Activated CD4-positive, alpha-beta memory T cell treated with anti-CD3 and anti-CD28 coated beads, Interleukin-2, amount 10 ng/mL, durations not matched to agents 7 days and 5 days (primary cell): ENCODE results near the gene ANKLE1. TPM values are rescaled to one million over a fixed set of nuclear protein-coding genes. Genes with fewer than 3 reads are reported as not detected.

Source experiments
- CTCF ChIA-PET: fragments of 350-600 bp; sonication (Branson Sonifier 250); formaldehyde crosslinking; loops from one replicate; lab custom pipeline; 2021; ENCODE audit warnings: antibody characterized with exemption, inconsistent platforms; lab: Charles Lee
- POLR2A ChIA-PET: fragments of 350-600 bp; sonication (Branson Sonifier 250); formaldehyde crosslinking; loops from one replicate; lab custom pipeline; 2021; ENCODE audit warnings: antibody characterized with exemption; lab: Charles Lee
- DNase-seq: peaks from one replicate; pipeline ENCODE4 v3.0.0-alpha.2; 2020
- H3K27ac Mint-ChIP-seq: one replicate; pipeline ENCODE4 v1.8.0; 2021; ENCODE audit warnings: mild to moderate bottlenecking, mixed read lengths
- H3K27me3 Mint-ChIP-seq: one replicate; pipeline ENCODE4 v1.8.0; 2021; ENCODE audit warnings: mixed read lengths
- H3K36me3 Mint-ChIP-seq: one replicate; pipeline ENCODE4 v1.8.0; 2021; ENCODE audit warnings: low read depth, mixed read lengths
- H3K4me1 Mint-ChIP-seq: one replicate; pipeline ENCODE4 v1.8.0; 2021; ENCODE audit warnings: mixed read lengths
- H3K4me3 Mint-ChIP-seq: one replicate; pipeline ENCODE4 v1.8.0; 2021; ENCODE audit warnings: mild to moderate bottlenecking, mixed read lengths
- H3K9me3 Mint-ChIP-seq: one replicate; pipeline ENCODE4 v1.8.0; 2021; ENCODE audit warnings: mixed read lengths
- total RNA-seq, 2 experiments: library from RNA; stranded (reverse); gene quantifications; one replicate each; pipeline ENCODE4 v1.2.3, GENCODE V29; 2021

ANKLE1 gene
- total RNA-seq, 2 experiments from 2014 or later: 7.6 to 8.2 TPM

- CTCF ChIA-PET: interaction anchor here (0.6 kb wide), 1 partner anchor 16 kb away, joined by 3 read pairs; no protein-coding TSS in a partner anchor
- no peaks in the 10 kb centered on the region for H3K9me3 Mint-ChIP-seq
- peak; percentile 55 for DNase-seq
- H3K27me3 Mint-ChIP-seq: peaks cover 15% of the 10 kb centered on the region
- POLR2A ChIA-PET: interaction anchor here (1.0 to 1.8 kb wide), 3 partner anchors 9 to 19 kb away, joined by 5 read pairs; partner anchors contain the start of gene DDA1
- H3K4me3 Mint-ChIP-seq: peak overlapping the region; percentile 32
- H3K36me3 Mint-ChIP-seq: peaks cover 15% of the 10 kb centered on the region
- H3K27ac Mint-ChIP-seq: no peak overlapping the region
- peaks cover 23% of the 10 kb centered on the region for H3K4me1 Mint-ChIP-seq
Measured at GRCh38 chr19:17327654-17328516, 46.2 kb downstream of the ANKLE1 start.

DNA sequence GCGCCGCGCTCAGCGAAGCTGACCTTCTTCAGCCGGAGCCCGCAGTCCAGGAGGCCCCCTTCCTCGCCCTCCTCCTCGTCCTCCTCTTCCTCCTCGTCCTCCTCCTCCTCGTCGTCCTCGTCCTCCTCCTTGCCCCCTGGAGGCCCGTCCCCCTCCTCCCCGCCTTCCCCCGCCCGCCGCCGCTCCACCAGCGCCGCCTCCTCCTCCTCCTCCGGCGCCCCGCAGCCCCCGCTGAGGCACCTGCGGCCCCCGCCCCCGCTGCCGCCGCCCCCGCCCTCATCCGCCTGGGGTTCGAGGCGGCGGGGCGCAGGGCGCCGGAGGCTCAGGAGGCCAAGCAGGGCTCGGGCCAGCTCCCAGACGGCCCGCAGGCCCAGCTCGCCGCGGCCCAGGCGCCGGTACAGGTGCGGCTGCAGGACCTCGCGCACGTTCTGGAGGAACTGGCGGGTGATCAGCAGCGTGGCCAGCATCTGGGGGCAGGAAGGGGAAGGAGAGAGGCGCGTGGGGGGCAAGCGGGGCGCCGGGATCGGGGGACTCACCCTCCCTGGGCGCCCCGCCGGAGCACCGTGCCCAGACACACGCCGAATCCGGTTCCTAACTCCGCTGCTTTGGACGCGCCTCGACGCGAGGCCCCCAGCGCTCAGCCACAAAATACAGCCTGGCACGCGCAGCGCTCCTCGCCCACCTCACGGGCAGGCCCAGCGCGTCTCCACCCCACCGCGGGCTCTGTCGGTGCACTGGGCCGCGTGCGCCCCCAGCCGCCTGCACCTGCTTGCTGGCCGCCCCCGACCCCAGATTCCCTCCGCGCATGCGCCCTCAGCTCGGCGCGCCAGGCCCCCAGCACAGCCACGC is 47.0 kb downstream of the ANKLE1 start:
- Mint-ChIP-seq H3K9me3 (no peaks in the 10 kb centered on the region), H3K27me3 (peaks cover 15% of the 10 kb centered on the region), H3K4me1 (peaks cover 26% of the 10 kb centered on the region), H3K4me3 (peak overlapping the region; percentile 32), H3K36me3 (peaks cover 20% of the 10 kb centered on the region), H3K27ac (no peak overlapping the region)
- ChIA-PET CTCF (interaction anchor here (0.6 kb wide), 1 partner anchor 16 kb away, joined by 3 read pairs; no protein-coding TSS in a partner anchor), POLR2A (interaction anchor here (1.0 to 1.8 kb wide), 3 partner anchors 10 to 19 kb away, joined by 5 read pairs; partner anchors contain the start of gene DDA1)
- no peak for DNase-seq

- ChIA-PET POLR2A (interaction anchor here (1.0 to 6.0 kb wide), 4 partner anchors 8 to 20 kb away, joined by 3 to 47 read pairs (median 5); partner anchors contain the start of gene DDA1), CTCF (no interaction called here)
- no peak for DNase-seq
Measured at GRCh38 chr19:17329366-17330261, 47.9 kb downstream of the ANKLE1 start.

DNA sequence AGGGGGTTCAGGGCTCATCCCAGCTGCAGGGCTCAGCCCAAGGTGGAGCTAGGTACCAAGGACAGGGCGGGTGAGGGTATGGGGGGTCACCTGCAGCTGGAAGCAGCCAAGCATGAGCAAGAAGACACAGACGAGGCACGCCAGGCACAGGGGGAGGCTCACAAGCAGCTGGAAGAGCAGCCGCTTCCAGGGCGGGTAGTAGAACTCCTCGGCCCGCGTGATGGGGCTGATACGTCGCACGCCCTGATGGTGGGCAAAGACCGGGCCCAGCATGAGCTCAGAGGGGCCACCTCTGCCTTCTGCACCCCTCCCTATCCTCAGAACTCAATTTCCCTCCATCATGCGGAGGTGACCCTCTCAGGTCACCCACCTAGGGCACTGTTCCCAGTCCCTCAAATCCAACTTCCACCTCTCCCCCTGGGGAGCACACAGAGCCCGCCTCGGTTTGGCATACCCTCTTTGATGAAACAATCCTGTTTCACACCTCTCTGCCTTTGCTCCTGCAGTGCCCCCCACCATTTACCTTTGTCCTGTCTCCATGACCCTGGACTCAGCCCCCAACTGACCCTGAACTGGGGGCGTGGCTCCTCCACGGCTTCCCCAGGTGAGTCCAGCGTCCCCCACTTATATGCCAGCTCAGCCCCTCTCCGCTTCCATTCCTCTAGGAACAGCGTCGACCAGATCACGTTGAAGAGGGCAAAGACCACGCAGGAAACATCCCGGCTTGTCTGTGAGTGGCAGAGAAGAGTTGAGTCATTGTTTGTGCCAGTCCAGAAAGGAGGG is 48.8 kb downstream of the ANKLE1 start:
- H3K9me3 Mint-ChIP-seq: no peaks in the 10 kb centered on the region
- H3K36me3 Mint-ChIP-seq: peaks cover 23% of the 10 kb centered on the region
- H3K4me3 Mint-ChIP-seq: no peak overlapping the region
- DNase-seq: no peak
- peaks cover 15% of the 10 kb centered on the region for H3K27me3 Mint-ChIP-seq
- CTCF ChIA-PET: no interaction called here
- no peak overlapping the region for H3K27ac Mint-ChIP-seq
- POLR2A ChIA-PET: interaction anchor here (1.5 to 6.0 kb wide), 2 partner anchors 9 to 21 kb away, joined by 3 to 47 read pairs; partner anchors contain the start of gene DDA1
- peaks cover 38% of the 10 kb centered on the region for H3K4me1 Mint-ChIP-seq

More at GRCh38 chr19:17329366-17330261, 47.9 kb downstream of the ANKLE1 start:
- Mint-ChIP-seq H3K4me1 (peaks cover 30% of the 10 kb centered on the region), H3K9me3 (no peaks in the 10 kb centered on the region), H3K27me3 (peaks cover 15% of the 10 kb centered on the region), H3K27ac (no peak overlapping the region), H3K4me3 (no peak overlapping the region), H3K36me3 (peaks cover 23% of the 10 kb centered on the region)

DNA sequence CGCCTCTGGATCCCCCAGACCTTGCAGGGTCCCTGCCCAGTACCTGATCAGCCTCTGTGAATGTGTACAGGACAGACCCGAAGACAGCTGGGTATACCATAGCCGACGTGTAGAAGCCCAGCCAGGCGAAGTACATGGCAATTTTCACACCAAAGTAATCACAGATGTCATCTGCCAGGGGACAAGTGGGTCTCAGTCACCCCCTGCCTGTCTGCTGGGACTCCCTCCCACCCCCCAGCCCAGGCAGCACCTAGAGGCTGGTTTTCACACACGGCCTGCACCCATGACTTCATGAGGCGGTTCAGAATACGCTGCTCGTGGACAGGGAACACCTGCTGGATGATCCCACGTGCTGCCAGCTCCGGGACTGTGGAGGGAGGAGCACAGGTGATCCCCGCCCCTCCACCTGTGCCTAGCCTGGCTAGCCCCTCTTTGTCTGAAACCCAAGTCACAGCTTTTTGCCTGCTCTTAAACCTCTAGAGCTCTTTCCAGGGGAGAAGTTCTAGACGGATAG is 49.4 kb downstream of the ANKLE1 start:
- POLR2A ChIA-PET: interaction anchor here (6.0 kb wide), 1 partner anchor 21 kb away, joined by 47 read pairs; the partner anchor contains the start of gene DDA1

DNA sequence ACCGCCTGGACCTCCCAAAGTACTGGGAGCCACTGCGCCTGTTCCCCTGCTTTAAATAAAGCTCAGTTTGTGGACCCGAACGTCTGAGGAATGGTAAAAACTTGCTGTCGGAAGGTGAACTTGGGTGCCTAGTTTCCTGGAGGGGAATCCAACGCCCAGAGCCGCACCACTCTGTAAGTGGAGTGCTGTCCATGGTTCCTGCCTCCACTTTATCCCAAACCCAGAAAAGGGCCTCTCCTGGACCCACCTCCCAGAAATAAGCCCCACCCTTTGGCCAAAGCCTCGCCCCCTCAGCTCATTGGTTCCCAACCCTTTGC is 50.6 kb downstream of the ANKLE1 start:
- H3K9me3 Mint-ChIP-seq: no peaks in the 10 kb centered on the region
- no peak for DNase-seq
- H3K27me3 Mint-ChIP-seq: peaks cover 15% of the 10 kb centered on the region
- peaks cover 50% of the 10 kb centered on the region for H3K4me1 Mint-ChIP-seq
- ChIA-PET CTCF (interaction anchor here (0.6 to 4.8 kb wide), 8 partner anchors 15 to 604 kb away, joined by 3 to 32 read pairs (median 3); partner anchors contain the start of genes ABHD8, DDA1 and MRPL34), POLR2A (interaction anchor here (0.7 to 6.0 kb wide), 6 partner anchors 10 to 73 kb away, joined by 3 to 50 read pairs (median 16); partner anchors contain the start of genes ABHD8, BST2, DDA1 and MRPL34)
- peaks cover 23% of the 10 kb centered on the region for H3K36me3 Mint-ChIP-seq
- no peak overlapping the region for H3K4me3 Mint-ChIP-seq
- no peak overlapping the region for H3K27ac Mint-ChIP-seq

More for the DNA sequence above, 49.4 kb downstream of the ANKLE1 start:
- H3K27ac Mint-ChIP-seq: no peak overlapping the region
- DNase-seq: no peak
- no peak overlapping the region for H3K4me3 Mint-ChIP-seq
- peaks cover 23% of the 10 kb centered on the region for H3K36me3 Mint-ChIP-seq
- CTCF ChIA-PET: no interaction called here
- H3K9me3 Mint-ChIP-seq: no peaks in the 10 kb centered on the region
- peaks cover 15% of the 10 kb centered on the region for H3K27me3 Mint-ChIP-seq
- H3K4me1 Mint-ChIP-seq: peaks cover 41% of the 10 kb centered on the region

DNA sequence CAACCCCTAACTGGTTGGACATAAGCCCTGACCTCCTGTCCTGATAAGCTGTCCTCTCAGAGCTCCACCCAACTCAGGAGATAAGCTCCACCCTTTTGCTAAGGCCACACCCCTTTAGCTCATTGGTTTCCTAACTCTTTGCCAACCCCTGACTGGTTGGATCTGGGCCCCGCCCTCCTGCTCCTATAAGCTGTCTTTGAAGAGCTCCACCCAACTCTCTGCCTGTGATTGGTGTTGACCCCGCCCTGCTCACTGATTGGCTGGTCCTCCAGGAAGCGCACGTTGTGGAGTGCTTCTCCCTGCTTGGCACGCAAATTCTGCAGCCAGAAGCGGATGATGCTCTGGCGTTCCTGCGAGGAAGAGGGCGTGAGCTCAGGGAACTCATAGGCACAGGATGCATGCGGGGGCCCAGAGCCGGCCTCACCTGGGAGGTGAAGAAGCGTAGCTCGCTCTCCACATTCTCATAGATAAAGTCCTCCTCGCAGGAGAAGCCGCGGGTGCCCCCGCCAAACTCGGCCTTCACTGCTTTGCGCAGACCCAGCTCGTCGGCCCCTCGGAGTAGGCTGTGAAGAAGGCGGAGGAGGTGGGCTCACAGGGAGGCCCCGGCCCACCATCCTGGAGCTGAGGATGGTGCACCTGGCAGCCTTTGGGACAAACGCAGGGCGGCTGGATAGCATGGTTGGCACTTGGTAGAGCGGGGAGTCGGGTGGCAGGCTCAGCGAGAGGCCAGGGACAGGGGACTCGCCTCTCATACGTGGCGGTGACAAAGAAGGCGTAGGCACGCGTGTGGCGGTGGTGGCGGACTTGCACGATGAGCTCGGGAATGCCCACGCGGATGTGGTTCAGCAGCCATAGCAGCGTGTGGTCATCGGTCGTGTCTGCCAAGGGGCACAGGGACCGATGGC is 51.2 kb downstream of the ANKLE1 start:
- POLR2A ChIA-PET: interaction anchor here (0.6 to 6.0 kb wide), 9 partner anchors 10 to 74 kb away, joined by 3 to 50 read pairs (median 10); partner anchors contain the start of genes ABHD8, BST2, DDA1 and MRPL34

GRCh38 chr19:17333611-17334413 is 52.1 kb downstream of the ANKLE1 start:
- Mint-ChIP-seq H3K4me3 (peak overlapping the region; percentile 83), H3K36me3 (peaks cover 23% of the 10 kb centered on the region), H3K27me3 (peaks cover 13% of the 10 kb centered on the region), H3K9me3 (no peaks in the 10 kb centered on the region), H3K4me1 (peaks cover 60% of the 10 kb centered on the region), H3K27ac (peak overlapping the region; percentile 95)
- CTCF ChIA-PET: interaction anchor here (0.8 to 4.8 kb wide), 7 partner anchors 25 to 132 kb away, joined by 3 to 32 read pairs (median 8); partner anchors contain the start of genes ABHD8, DDA1 and MRPL34
- DNase-seq: peak; percentile 88
- POLR2A ChIA-PET: interaction anchor here (1.0 to 6.0 kb wide), 8 partner anchors 11 to 73 kb away, joined by 3 to 50 read pairs (median 10); partner anchors contain the start of genes ABHD8, BST2, DDA1 and MRPL34

More for the DNA sequence above, 51.2 kb downstream of the ANKLE1 start:
- Mint-ChIP-seq H3K27me3 (peaks cover 13% of the 10 kb centered on the region), H3K4me3 (peak overlapping the region; percentile 35), H3K36me3 (peaks cover 23% of the 10 kb centered on the region), H3K4me1 (peaks cover 52% of the 10 kb centered on the region), H3K9me3 (no peaks in the 10 kb centered on the region), H3K27ac (no peak overlapping the region)
- CTCF ChIA-PET: interaction anchor here (0.8 to 4.8 kb wide), 10 partner anchors 24 to 133 kb away, joined by 3 to 32 read pairs (median 3); partner anchors contain the start of genes ABHD8, DDA1 and MRPL34
- peak; percentile 51 for DNase-seq
